IgD-negative memory B cell (primary cell): ENCODE measurements around the gene ZBTB45. TPM values are rescaled to one million over a fixed set of nuclear protein-coding genes. Genes with fewer than 3 reads are reported as not detected.
"Not testable (repeated sequence)": the region's sequence is repeated elsewhere in the genome, so short reads cannot be mapped to it uniquely, and the experiment has no call there.

Experiments used
- H3K27ac Mint-ChIP-seq, 3 donors: one replicate each; pipeline ENCODE4 v1.8.0; 2020 to 2022; ENCODE audit warnings: mild to moderate bottlenecking in 3 of 3, mixed read lengths in 3 of 3, moderate library complexity in 1 of 3
- H3K27me3 Mint-ChIP-seq: one replicate; pipeline ENCODE4 v1.8.0; 2021; ENCODE audit warnings: mixed read lengths
- H3K36me3 Mint-ChIP-seq: one replicate; pipeline ENCODE4 v1.8.0; 2020; ENCODE audit warnings: mild to moderate bottlenecking, mixed read lengths
- H3K4me1 Mint-ChIP-seq, 3 donors: one replicate each; pipeline ENCODE4 v1.8.0; 2020 to 2022; ENCODE audit warnings: mixed read lengths in 3 of 3, mild to moderate bottlenecking in 1 of 3
- H3K4me3 Mint-ChIP-seq, 4 donors: one replicate each; pipeline ENCODE4 v1.8.0; 2020 to 2022; ENCODE audit warnings: mild to moderate bottlenecking in 4 of 4, mixed read lengths in 4 of 4, moderate library complexity in 3 of 4
- H3K9me3 Mint-ChIP-seq, 3 donors: one replicate each; pipeline ENCODE4 v1.8.0; 2020 to 2021; ENCODE audit warnings: mixed read lengths in 3 of 3, mild to moderate bottlenecking in 1 of 3
- polyA plus RNA-seq: library from polyadenylated mRNA; unstranded; fragments of 300-500 nt; fragmentation: Illumina TruSeq; gene quantifications from one replicate; pipeline ENCODE4 v1.2.3, GENCODE V29; 2021

Gene ZBTB45
- polyA plus RNA-seq, 1 donor from 2014 or later = 7.6 TPM

GRCh38 chr19:58484349-58484748, 35.3 kb downstream of the ZBTB45 start:
- H3K27ac Mint-ChIP-seq, H3K36me3 Mint-ChIP-seq, H3K27me3 Mint-ChIP-seq, H3K4me1 Mint-ChIP-seq, H3K4me3 Mint-ChIP-seq, H3K9me3 Mint-ChIP-seq: not testable (repeated sequence)

GRCh38 chr19:58483776-58484175, 35.8 kb downstream of the ZBTB45 start:
- Mint-ChIP-seq H3K9me3 (no peaks in the 10 kb centered on the region), H3K36me3 (no peaks in the 10 kb centered on the region), H3K27ac (no peak overlapping the region), H3K4me3 (no peak overlapping the region), H3K27me3 (no peaks in the 10 kb centered on the region), H3K4me1 (no peaks in the 10 kb centered on the region)

- Mint-ChIP-seq H3K4me3 (peak overlapping the region in 1 of 4 donors; percentile 43), H3K27me3 (no peaks in the 10 kb centered on the region), H3K9me3 (no peaks in the 10 kb centered on the region), H3K27ac (peak overlapping the region in 1 of 3 donors; percentile 88), H3K4me1 (no peaks in the 10 kb centered on the region), H3K36me3 (no peaks in the 10 kb centered on the region)
Observed at GRCh38 chr19:58482372-58482771, 37.2 kb downstream of the ZBTB45 start.

- Mint-ChIP-seq H3K36me3 (no peaks in the 10 kb centered on the region), H3K4me1 (peaks cover 2 to 5% (median 5%) of the 10 kb centered on the region in 3 donors), H3K27ac (peak overlapping the region in 1 of 3 donors; percentile 75), H3K4me3 (peak overlapping the region in 3 of 4 donors; percentile 25 to 72 (median 63)), H3K27me3 (no peaks in the 10 kb centered on the region), H3K9me3 (no peaks in the 10 kb centered on the region)
Observed at GRCh38 chr19:58480831-58481230, 38.8 kb downstream of the ZBTB45 start.

- no peak overlapping the region for H3K27ac Mint-ChIP-seq
- no peaks in the 10 kb centered on the region for H3K36me3 Mint-ChIP-seq
- no peaks in the 10 kb centered on the region for H3K9me3 Mint-ChIP-seq
- peaks cover 5 to 7% (median 5%) of the 10 kb centered on the region in 3 donors for H3K4me1 Mint-ChIP-seq
- no peak overlapping the region for H3K4me3 Mint-ChIP-seq
- no peaks in the 10 kb centered on the region for H3K27me3 Mint-ChIP-seq
Observed at GRCh38 chr19:58480481-58480830, 39.2 kb downstream of the ZBTB45 start.

- no peaks in the 10 kb centered on the region for H3K9me3 Mint-ChIP-seq
- H3K27me3 Mint-ChIP-seq = no peaks in the 10 kb centered on the region
- peaks cover 5 to 9% (median 8%) of the 10 kb centered on the region in 3 donors for H3K4me1 Mint-ChIP-seq
- H3K4me3 Mint-ChIP-seq = no peak overlapping the region
- no peak overlapping the region for H3K27ac Mint-ChIP-seq
- no peaks in the 10 kb centered on the region for H3K36me3 Mint-ChIP-seq
Observed at GRCh38 chr19:58479736-58480480, 39.7 kb downstream of the ZBTB45 start.

GRCh38 chr19:58479303-58479702, 40.3 kb downstream of the ZBTB45 start:
- Mint-ChIP-seq H3K27me3 (no peaks in the 10 kb centered on the region), H3K4me1 (peaks cover 5 to 9% (median 9%) of the 10 kb centered on the region in 3 donors), H3K27ac (no peak overlapping the region), H3K36me3 (no peaks in the 10 kb centered on the region), H3K9me3 (no peaks in the 10 kb centered on the region), H3K4me3 (peak overlapping the region in 1 of 4 donors; percentile 52)

GRCh38 chr19:58477871-58478270, 41.7 kb downstream of the ZBTB45 start:
- H3K36me3 Mint-ChIP-seq = no peaks in the 10 kb centered on the region
- H3K27me3 Mint-ChIP-seq = no peaks in the 10 kb centered on the region
- H3K4me1 Mint-ChIP-seq = peaks cover 5 to 9% (median 9%) of the 10 kb centered on the region in 3 donors
- H3K9me3 Mint-ChIP-seq = no peaks in the 10 kb centered on the region
- no peak overlapping the region for H3K27ac Mint-ChIP-seq
- peak overlapping the region; percentile 30 to 68 (median 31) for H3K4me3 Mint-ChIP-seq

GRCh38 chr19:58477130-58477529, 42.5 kb downstream of the ZBTB45 start:
- H3K36me3 Mint-ChIP-seq = no peaks in the 10 kb centered on the region
- peak overlapping the region in 1 of 3 donors; percentile 96 for H3K27ac Mint-ChIP-seq
- H3K27me3 Mint-ChIP-seq = no peaks in the 10 kb centered on the region
- H3K4me3 Mint-ChIP-seq = peak overlapping the region; percentile 85 to 98 (median 96)
- no peaks in the 10 kb centered on the region for H3K9me3 Mint-ChIP-seq
- peaks cover 5 to 9% (median 9%) of the 10 kb centered on the region in 3 donors for H3K4me1 Mint-ChIP-seq

GRCh38 chr19:58476498-58477015, 43.1 kb downstream of the ZBTB45 start:
- Mint-ChIP-seq H3K27ac (peak overlapping the region; percentile 34 to 96 (median 91)), H3K4me3 (peak overlapping the region; percentile 85 to 98 (median 96)), H3K27me3 (no peaks in the 10 kb centered on the region), H3K9me3 (no peaks in the 10 kb centered on the region), H3K36me3 (no peaks in the 10 kb centered on the region), H3K4me1 (peaks cover 5 to 9% (median 9%) of the 10 kb centered on the region in 3 donors)

- H3K4me1 Mint-ChIP-seq = peaks cover 5 to 9% (median 9%) of the 10 kb centered on the region in 3 donors
- no peaks in the 10 kb centered on the region for H3K27me3 Mint-ChIP-seq
- no peaks in the 10 kb centered on the region for H3K9me3 Mint-ChIP-seq
- no peaks in the 10 kb centered on the region for H3K36me3 Mint-ChIP-seq
- H3K27ac Mint-ChIP-seq = peak within 1 kb of the TSS; percentile 80 to 96 (median 91)
- H3K4me3 Mint-ChIP-seq = peak within 1 kb of the TSS; percentile 85 to 98 (median 96)
Observed at GRCh38 chr19:58475714-58476497, 43.7 kb downstream of the ZBTB45 start, which contains the start of gene ZNF446. Gene ZNF446, plus strand, starts transcription at chr19:58476352. Its CDS starts 867 bp downstream, at chr19:58477219.

- Mint-ChIP-seq H3K36me3 (no peaks in the 10 kb centered on the region), H3K9me3 (no peaks in the 10 kb centered on the region)
Observed at GRCh38 chr19:58474997-58475713, 44.5 kb downstream of the ZBTB45 start.

GRCh38 chr19:58474291-58474996, 45.2 kb downstream of the ZBTB45 start:
- peaks cover 5 to 9% (median 9%) of the 10 kb centered on the region in 3 donors for H3K4me1 Mint-ChIP-seq
- H3K36me3 Mint-ChIP-seq = no peaks in the 10 kb centered on the region
- H3K27me3 Mint-ChIP-seq = no peaks in the 10 kb centered on the region
- peak overlapping the region in 3 of 4 donors; percentile 35 to 85 (median 58) for H3K4me3 Mint-ChIP-seq
- H3K27ac Mint-ChIP-seq = peak overlapping the region in 2 of 3 donors; percentile 59 to 80
- H3K9me3 Mint-ChIP-seq = no peaks in the 10 kb centered on the region

More at GRCh38 chr19:58474997-58475713, 44.5 kb downstream of the ZBTB45 start:
- Mint-ChIP-seq H3K27me3 (no peaks in the 10 kb centered on the region), H3K27ac (peak overlapping the region; percentile 80 to 96 (median 91)), H3K4me3 (peak overlapping the region; percentile 85 to 98 (median 96)), H3K4me1 (peaks cover 5 to 9% (median 9%) of the 10 kb centered on the region in 3 donors)

- H3K9me3 Mint-ChIP-seq = no peaks in the 10 kb centered on the region
- peaks cover 5 to 9% (median 9%) of the 10 kb centered on the region in 3 donors for H3K4me1 Mint-ChIP-seq
- H3K4me3 Mint-ChIP-seq = peak overlapping the region in 3 of 4 donors; percentile 35 to 85 (median 58)
- H3K27me3 Mint-ChIP-seq = no peaks in the 10 kb centered on the region
- H3K36me3 Mint-ChIP-seq = no peaks in the 10 kb centered on the region
- peak overlapping the region in 1 of 3 donors; percentile 59 for H3K27ac Mint-ChIP-seq
Observed at GRCh38 chr19:58473775-58474174, 45.8 kb downstream of the ZBTB45 start.
